NOMO-1 (cell line): ENCODE measurements around the gene PSAPL1.

Experiments used
- DNase-seq, 2 experiments: peaks; one replicate each; lab custom pipeline; 2025; ENCODE audit not compliant: unreplicated experiment in 2 of 2; lab: John Stamatoyannopoulos, UW

PSAPL1 gene

DNA sequence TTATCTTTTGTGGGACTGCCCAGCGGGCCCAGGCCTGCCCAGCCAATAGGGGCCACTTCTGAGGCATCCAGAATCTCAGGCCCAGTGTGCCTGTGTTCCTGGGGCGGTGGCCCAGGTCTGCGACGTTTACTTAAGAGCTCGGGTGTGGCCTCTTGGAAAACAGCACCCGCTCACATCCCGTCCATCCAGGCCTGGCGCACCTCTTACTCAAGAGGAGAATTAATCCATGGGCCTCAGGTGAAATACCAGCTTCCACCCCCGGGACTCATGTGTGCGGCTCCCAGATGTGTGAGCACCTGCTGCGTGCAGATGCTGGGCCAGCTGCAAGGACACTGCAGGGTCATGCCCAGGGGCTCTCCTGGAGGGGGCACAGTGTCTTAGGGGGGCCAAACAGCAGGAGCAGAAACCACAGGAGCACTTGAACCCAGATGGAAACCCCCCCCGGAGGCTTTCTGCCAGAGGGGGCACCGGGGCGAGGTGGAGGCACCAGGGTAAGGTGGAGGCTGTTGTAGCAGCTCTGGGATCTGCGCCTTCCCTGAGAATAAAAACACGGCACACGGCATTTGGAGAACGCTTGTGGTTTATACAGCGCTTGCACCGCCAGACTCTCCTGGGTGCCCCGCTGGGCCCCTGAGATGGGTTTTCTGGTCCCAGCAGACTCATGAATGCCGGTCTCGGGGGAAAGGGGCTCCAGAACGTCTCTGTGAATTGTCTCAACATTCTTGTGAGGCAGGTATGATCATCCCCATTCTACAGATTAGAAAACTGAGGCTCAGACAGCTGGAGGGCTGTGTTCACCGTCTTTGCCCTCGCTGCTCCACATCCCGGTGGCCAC is 2.8 kb downstream of the PSAPL1 start:
- no peak for DNase-seq

- DNase-seq: no peak
Observed at GRCh38 chr4:7430965-7431695, 3.6 kb downstream of the PSAPL1 start.

GRCh38 chr4:7430368-7430964 is 4.3 kb downstream of the PSAPL1 start:
- DNase-seq: no peak

- no peak for DNase-seq
Observed at GRCh38 chr4:7429601-7430078, 5.1 kb downstream of the PSAPL1 start.

DNA sequence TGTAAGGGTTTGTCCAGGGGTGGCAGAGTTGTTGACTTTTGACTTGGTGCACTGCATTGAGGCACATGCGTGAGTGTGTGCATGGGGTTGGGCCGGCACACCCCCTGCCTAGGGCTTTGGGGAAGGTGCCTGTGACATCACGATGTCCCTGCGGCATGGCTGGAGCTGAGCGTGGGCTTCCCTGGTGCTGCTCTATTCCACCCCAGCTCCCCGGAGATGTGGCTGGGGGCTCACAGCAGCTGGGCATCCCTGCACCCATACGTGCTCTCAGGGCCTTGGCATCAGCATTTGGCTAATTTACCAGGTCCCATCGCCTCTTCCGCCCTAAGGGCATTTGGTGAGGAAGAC is 5.7 kb downstream of the PSAPL1 start:
- no peak for DNase-seq

DNA sequence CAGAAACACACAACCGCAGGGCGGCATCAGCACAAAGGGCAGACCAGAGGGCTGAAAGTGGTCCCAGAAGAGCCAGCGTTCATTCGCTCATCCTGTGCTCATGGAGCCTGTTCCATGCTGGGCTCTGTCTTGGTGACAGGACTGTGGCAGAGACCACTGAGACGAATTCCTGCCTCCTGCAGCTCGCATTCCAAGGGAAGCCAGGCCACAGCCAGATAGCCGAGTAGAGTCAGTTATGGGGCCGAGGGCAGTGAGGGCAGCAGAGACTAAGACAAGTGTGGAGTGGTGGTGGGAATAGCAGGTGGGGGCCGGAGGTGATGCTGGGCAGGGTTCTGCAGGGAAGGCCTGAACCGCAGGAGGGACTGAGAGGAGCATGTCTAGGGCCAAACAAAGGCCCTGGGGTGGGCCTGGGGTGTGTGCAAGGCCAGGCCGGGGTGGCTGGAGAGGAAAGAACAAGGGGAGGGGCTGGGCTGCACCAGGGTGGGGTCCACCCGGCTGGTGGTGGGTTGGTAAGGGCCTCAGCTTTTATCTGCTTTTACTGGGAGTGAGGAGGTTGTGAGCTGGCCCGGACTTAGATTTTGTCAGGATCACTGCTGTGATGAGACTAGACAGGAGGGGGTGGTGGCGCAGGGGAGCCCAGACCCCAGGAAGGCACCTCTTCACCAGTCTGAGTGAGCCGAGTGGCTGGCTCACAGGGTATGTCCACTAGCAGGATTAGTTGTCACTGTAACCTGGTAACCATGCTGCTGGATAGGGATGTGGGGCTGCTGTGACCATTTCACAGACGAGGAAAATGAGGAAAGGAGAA is 6.3 kb downstream of the PSAPL1 start:
- no peak for DNase-seq

DNA sequence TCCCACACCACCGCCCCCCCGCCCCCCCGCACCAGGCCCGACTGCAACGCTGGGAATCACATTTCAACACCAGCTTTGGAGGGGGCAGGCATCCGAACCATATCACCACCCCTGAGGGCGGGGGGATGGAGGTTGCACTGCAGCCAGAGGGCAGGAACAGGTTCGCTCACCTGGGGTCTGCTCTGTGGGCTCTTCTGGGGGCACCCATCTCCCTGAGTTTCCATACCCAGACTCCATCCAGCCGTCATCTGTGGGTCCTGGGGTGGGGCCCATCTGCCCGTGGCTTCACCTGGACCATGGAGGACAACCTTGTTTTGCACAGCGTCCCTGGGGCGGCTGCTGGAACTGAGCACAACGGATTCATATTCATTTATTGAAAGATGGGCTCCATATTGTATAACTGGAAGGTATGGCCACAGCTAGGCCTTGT is 6.9 kb downstream of the PSAPL1 start:
- DNase-seq: no peak

DNA sequence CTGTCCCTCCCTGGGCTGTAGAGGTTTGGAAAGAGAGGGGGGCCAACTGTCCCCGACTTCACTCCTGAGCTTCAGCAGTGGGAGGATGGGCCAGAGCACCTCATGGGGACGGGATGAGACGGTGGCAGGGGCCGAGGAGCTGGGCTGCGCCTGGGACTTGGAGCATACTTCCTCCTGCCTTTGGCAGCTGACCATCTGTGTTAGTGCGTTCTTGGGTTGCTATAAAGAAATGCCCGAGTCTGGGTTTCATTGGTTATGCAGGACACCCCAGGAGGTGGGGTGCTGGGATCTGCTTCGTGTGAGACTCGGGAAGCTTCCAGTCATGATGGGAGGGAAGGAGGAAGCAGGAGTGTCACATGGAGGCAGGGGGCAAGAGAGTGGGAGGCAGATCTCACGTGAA is 7.4 kb downstream of the PSAPL1 start:
- no peak for DNase-seq

GRCh38 chr4:7426525-7427171 is 8.1 kb downstream of the PSAPL1 start:
- DNase-seq: no peak

DNA sequence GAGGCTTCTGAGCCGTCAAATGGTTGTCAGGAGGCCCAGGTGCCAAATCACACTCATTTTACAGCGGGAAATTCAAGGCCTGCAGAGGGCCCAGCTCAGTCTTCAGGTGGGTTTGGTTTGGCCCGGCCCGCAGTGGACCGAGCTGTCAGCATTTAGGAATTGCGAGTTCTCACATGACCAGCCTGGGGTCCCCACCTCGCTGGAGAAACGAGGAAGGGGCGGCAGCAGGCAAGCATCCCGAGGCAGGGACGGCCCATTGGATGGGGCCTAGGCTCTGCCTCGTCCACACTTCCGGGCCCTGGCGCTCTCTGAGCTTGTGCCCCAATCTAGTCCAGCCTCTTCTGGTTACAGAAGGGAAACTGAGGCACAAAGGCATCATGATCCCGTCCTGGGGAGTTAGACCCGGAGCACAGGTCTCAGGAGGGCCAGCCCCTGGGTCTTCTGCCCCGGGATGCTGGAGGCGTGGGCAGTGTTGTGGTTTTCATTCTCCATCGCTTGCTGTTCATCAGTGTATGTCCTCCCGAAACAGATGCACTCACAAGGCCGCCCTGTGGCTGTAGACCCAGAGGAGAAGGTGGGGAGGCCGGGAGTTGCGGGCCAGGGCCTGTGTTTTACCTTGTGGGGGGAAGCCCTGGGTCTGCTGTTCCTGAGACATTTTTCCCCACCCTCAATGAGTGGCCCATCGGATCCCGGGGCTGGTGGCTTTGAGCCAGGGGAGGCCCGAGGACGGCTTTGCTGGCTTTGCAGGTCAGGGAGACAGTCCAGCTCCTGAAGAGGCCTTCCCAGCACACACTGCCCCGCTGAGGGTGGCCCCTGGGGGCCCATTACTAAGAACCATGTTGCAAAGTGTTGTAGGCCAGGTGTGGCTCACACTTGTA is 8.9 kb downstream of the PSAPL1 start:
- no peak for DNase-seq

GRCh38 chr4:7425124-7425523 is 9.6 kb downstream of the PSAPL1 start:
- DNase-seq: no peak

DNA sequence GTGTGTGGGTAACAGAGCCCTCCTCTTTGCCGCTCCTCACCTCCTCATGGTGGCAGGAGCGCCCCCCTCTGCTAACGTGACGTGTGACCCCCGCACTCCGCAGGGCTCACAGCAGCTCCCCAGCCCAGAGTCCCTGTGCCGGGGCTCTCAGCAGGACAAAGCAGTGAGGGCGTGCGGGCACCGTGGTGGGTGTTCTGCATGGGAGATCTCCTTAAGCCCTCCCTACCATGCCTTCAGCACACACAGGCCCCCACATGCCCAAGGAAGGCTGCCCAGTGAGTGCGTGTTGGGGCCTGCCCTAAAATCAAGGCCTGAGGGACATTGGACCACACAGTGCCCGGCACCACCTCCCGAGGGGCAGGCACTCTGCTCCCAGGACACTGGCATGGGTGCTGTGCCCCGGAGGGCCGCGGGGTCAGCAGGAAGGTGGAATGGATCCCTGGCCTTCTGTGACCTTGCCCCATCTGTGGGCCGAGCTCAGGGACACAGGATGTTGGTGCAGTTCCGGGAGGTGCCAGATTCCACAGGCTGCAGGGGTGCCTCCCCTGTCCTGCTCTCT is 10.1 kb downstream of the PSAPL1 start:
- DNase-seq: no peak

- DNase-seq: no peak
Observed at GRCh38 chr4:7423801-7424552, 10.8 kb downstream of the PSAPL1 start.

GRCh38 chr4:7423391-7423790 is 11.3 kb downstream of the PSAPL1 start:
- no peak for DNase-seq

DNA sequence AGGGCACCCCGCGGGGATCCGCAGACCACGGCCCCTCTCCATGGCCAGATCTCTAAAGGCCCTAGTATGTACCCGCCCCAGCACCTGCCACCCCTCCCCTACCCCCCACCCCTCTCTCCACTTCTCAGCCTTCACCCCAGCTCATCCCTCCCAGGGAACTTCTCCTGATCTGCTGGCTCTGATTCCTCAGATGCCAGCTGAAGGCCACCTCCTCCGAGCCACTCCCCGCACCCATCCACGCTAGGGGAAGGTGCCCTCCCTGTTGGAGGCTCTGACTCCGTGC is 11.9 kb downstream of the PSAPL1 start:
- no peak for DNase-seq

DNA sequence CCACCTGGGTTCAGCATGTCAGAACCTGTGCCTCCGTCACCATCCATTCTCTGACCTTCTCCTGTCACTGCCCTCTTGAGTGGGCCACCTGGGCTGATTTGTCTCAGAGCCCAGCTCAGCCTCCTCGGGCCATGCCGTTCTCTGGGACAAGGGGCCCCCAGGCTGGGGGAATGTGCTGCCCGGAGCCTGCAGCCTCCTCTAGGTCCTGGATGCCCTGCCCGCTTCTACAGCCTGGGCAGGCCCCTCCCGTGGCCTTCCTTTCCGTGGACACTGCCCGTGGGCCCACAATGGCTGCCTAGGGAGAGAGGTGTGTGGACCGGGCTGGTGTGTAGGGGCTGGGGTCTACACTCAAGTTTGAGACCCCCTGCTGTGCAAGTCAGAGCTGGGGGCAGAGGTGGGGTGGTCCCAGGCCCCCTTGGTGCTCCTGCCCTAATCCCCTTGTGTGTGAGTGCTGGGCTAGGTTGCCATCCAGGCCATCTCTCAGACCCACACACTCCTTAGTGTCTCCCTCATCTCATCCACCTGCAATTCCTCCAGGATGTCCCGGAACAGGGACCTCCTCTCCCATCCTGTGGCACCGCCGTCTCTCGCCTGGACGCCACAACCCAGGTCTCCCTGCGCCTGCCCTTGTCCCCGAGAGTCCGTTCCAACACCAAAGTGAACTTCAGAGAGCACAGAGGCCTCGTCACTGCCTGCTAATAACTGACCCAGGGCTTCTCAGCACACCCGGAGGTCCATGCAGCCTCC is 12.4 kb downstream of the PSAPL1 start:
- no peak for DNase-seq

- no peak for DNase-seq
Observed at GRCh38 chr4:7421356-7422150, 13.2 kb downstream of the PSAPL1 start.
